H9 (cell line): Measurements from ENCODE around the gene ARHGAP26. TPM values are rescaled to one million over a fixed set of nuclear protein-coding genes. Genes with fewer than 3 reads are reported as not detected.

Experiments
- DNase-seq: peaks from one replicate; pipeline ENCODE4 v3.0.0-alpha.2; 2017
- H2AFZ ChIP-seq: one replicate; pipeline ENCODE4 v1.6.1; 2013; ENCODE audit warnings: mild to moderate bottlenecking, low read length, control low read depth, moderate library complexity
- H2AK5ac ChIP-seq: 2 replicates; pipeline ENCODE4 v1.6.1; 2013; ENCODE audit warnings: low read length, control low read depth, mixed read lengths; ENCODE audit not compliant: insufficient read length
- H2BK120ac ChIP-seq: one replicate; pipeline ENCODE4 v1.6.1; 2013; ENCODE audit warnings: low read depth, mild to moderate bottlenecking, low read length, control low read depth, inconsistent platforms; ENCODE audit not compliant: poor library complexity, severe bottlenecking
- H2BK12ac ChIP-seq: 2 replicates; pipeline ENCODE4 v1.6.1; 2013; ENCODE audit warnings: low read length, control low read depth, mixed read lengths, low read depth; ENCODE audit not compliant: insufficient read length
- H2BK15ac ChIP-seq: 2 replicates; pipeline ENCODE4 v1.6.1; 2013; ENCODE audit warnings: low read depth, low read length, control low read depth
- H2BK20ac ChIP-seq: one replicate; pipeline ENCODE4 v1.6.1; 2013; ENCODE audit warnings: low read depth, mild to moderate bottlenecking, low read length, control low read depth, inconsistent platforms; ENCODE audit not compliant: poor library complexity, severe bottlenecking
- H2BK5ac ChIP-seq: 2 replicates; pipeline ENCODE4 v1.6.1; 2013; ENCODE audit warnings: low read length, control low read depth, mixed read lengths; ENCODE audit not compliant: insufficient read length
- H3K14ac ChIP-seq: 2 replicates; pipeline ENCODE4 v1.6.1; 2013; ENCODE audit warnings: low read length, control low read depth; ENCODE audit not compliant: insufficient read depth
- H3K18ac ChIP-seq: 2 replicates; pipeline ENCODE4 v1.6.1; 2013; ENCODE audit warnings: low read depth, mild to moderate bottlenecking, mixed read lengths, low read length, control low read depth; ENCODE audit not compliant: insufficient read length
- H3K23ac ChIP-seq: 2 replicates; pipeline ENCODE4 v1.6.1; 2013; ENCODE audit warnings: low read length, control low read depth, mixed read lengths, low read depth; ENCODE audit not compliant: insufficient read length
- H3K23me2 ChIP-seq: 2 replicates; pipeline ENCODE4 v1.6.1; 2013; ENCODE audit warnings: low read depth, mild to moderate bottlenecking, mixed read lengths, low read length, control low read depth; ENCODE audit not compliant: insufficient read length, poor library complexity, severe bottlenecking
- H3K27ac ChIP-seq: 2 replicates; pipeline ENCODE4 v1.5.1; 2013; ENCODE audit warnings: low read length, control low read depth, mixed read lengths, low read depth; ENCODE audit not compliant: insufficient read length
- H3K27me3 ChIP-seq: 2 replicates; pipeline ENCODE4 v1.6.1; 2013; ENCODE audit warnings: low read length, control low read depth, inconsistent platforms; ENCODE audit not compliant: insufficient read depth
- H3K4ac ChIP-seq: 2 replicates; pipeline ENCODE4 v1.6.1; 2013; ENCODE audit warnings: low read depth, mild to moderate bottlenecking, control low read depth, inconsistent platforms, low read length, moderate library complexity
- H3K4me1 ChIP-seq: 2 replicates; pipeline ENCODE4 v1.6.1; 2013; ENCODE audit warnings: low read length, control low read depth, inconsistent platforms; ENCODE audit not compliant: insufficient read depth
- H3K4me2 ChIP-seq: 2 replicates; pipeline ENCODE4 v1.6.1; 2013; ENCODE audit warnings: low read length, control low read depth, mixed read lengths; ENCODE audit not compliant: insufficient read length, insufficient read depth
- H3K56ac ChIP-seq: 2 replicates; pipeline ENCODE4 v1.6.1; 2013; ENCODE audit warnings: low read depth, mild to moderate bottlenecking, mixed read lengths, low read length, control low read depth; ENCODE audit not compliant: insufficient read length
- H3K79me1 ChIP-seq: 2 replicates; pipeline ENCODE4 v1.6.1; 2013; ENCODE audit warnings: low read depth, mild to moderate bottlenecking, moderate library complexity, low read length, control low read depth, inconsistent platforms; ENCODE audit not compliant: insufficient read depth, poor library complexity, severe bottlenecking
- H3K79me2 ChIP-seq: 2 replicates; pipeline ENCODE4 v1.6.1; 2013; ENCODE audit warnings: low read length, control low read depth, inconsistent platforms; ENCODE audit not compliant: insufficient read depth
- H3K9ac ChIP-seq: 2 replicates; pipeline ENCODE4 v1.6.1; 2013; ENCODE audit warnings: low read length, control low read depth, mixed read lengths; ENCODE audit not compliant: insufficient read length; ENCODE audit errors: extremely low read depth
- H3K9me3 ChIP-seq: one replicate; pipeline ENCODE4 v1.6.1; 2013; ENCODE audit warnings: low read depth, low read length, inconsistent platforms; ENCODE audit not compliant: control insufficient read depth
- H3T11ph ChIP-seq: one replicate; pipeline ENCODE4 v1.6.1; 2013; ENCODE audit warnings: mild to moderate bottlenecking, low read length, control low read depth, inconsistent platforms
- H4K20me1 ChIP-seq: one replicate; pipeline ENCODE4 v1.6.1; 2013; ENCODE audit not compliant: control insufficient read depth, insufficient read length, insufficient read depth
- H4K5ac ChIP-seq: 2 replicates; pipeline ENCODE4 v1.6.1; 2013; ENCODE audit warnings: low read depth, mild to moderate bottlenecking, mixed read lengths, low read length, control low read depth; ENCODE audit not compliant: insufficient read length
- H4K8ac ChIP-seq: replicated peaks from 2 replicates; pipeline ENCODE4 v1.6.1; 2013; ENCODE audit warnings: low read length, control low read depth, mixed read lengths, low read depth; ENCODE audit not compliant: insufficient read length
- H4K91ac ChIP-seq: 2 replicates; pipeline ENCODE4 v1.6.1; 2013; ENCODE audit warnings: low read depth, mild to moderate bottlenecking, moderate library complexity, mixed read lengths, low read length, control low read depth; ENCODE audit not compliant: insufficient read length
- H3K27ac Mint-ChIP-seq, 3 experiments: 2 replicates in 2 of 3; 3 replicates in 1 of 3; pipeline ENCODE4 v1.8.0; 2020 to 2021; ENCODE audit warnings: mixed read lengths in 3 of 3, mild to moderate bottlenecking in 1 of 3, moderate library complexity in 1 of 3
- H3K27me3 Mint-ChIP-seq: 2 replicates; pipeline ENCODE4 v1.8.0; 2021; ENCODE audit warnings: low read depth, mild to moderate bottlenecking, moderate library complexity, mixed read lengths
- H3K36me3 Mint-ChIP-seq, 3 experiments: 2 replicates in 2 of 3; 3 replicates in 1 of 3; pipeline ENCODE4 v1.8.0; 2020 to 2021; ENCODE audit warnings: low read depth in 3 of 3, mixed read lengths in 3 of 3; ENCODE audit not compliant: insufficient read depth in 1 of 3
- H3K4me1 Mint-ChIP-seq, 2 experiments: 2 replicates each; pipeline ENCODE4 v1.8.0; 2020; ENCODE audit warnings: mixed read lengths in 2 of 2
- H3K4me3 Mint-ChIP-seq, 2 experiments: 2 replicates in 1 of 2; 3 replicates in 1 of 2; pipeline ENCODE4 v1.8.0; 2020 to 2021; ENCODE audit warnings: mild to moderate bottlenecking in 2 of 2, mixed read lengths in 2 of 2, moderate library complexity in 1 of 2
- H3K9me3 Mint-ChIP-seq, 2 experiments: 2 replicates in 1 of 2; 3 replicates in 1 of 2; pipeline ENCODE4 v1.8.0; 2020; ENCODE audit warnings: mild to moderate bottlenecking in 2 of 2, mixed read lengths in 2 of 2, moderate library complexity in 1 of 2
- WGBS: extraction: QIAGEN DNeasy Blood & Tissue Kit; methylation state at CpG from one replicate; pipeline ENCODE4 v1.1.7; 2013; ENCODE audit warnings: missing lambda C conversion rate, low lambda C conversion rate, mixed read lengths; ENCODE audit not compliant: insufficient read length; ENCODE audit errors: extremely low coverage; 5-methylcytosine and 5-hydroxymethylcytosine counted together
- total RNA-seq: library from RNA; stranded (reverse); gene quantifications from 2 replicates; pipeline ENCODE4 v1.2.1, GENCODE V29; 2021
- TF ChIP-seq, protein P1 (sequence below): fragments of 200-600 bp; sonication (generic); conservative IDR thresholded peaks from 3 replicates; pipeline ENCODE4 v1.8.0; 2021; ENCODE audit warnings: antibody characterized with exemption, mild to moderate bottlenecking

The ARHGAP26 gene
- total RNA-seq, 1 experiment from 2014 or later: 13.8 TPM

- no peak overlapping the region for H3K18ac ChIP-seq
- H3K4me2 ChIP-seq: no peak overlapping the region
- no peaks in the 10 kb centered on the region for H3K27me3 Mint-ChIP-seq
- H3T11ph ChIP-seq: no peak overlapping the region
- no peaks in the 10 kb centered on the region for H3K79me2 ChIP-seq
- TF ChIP-seq, protein P1, sequence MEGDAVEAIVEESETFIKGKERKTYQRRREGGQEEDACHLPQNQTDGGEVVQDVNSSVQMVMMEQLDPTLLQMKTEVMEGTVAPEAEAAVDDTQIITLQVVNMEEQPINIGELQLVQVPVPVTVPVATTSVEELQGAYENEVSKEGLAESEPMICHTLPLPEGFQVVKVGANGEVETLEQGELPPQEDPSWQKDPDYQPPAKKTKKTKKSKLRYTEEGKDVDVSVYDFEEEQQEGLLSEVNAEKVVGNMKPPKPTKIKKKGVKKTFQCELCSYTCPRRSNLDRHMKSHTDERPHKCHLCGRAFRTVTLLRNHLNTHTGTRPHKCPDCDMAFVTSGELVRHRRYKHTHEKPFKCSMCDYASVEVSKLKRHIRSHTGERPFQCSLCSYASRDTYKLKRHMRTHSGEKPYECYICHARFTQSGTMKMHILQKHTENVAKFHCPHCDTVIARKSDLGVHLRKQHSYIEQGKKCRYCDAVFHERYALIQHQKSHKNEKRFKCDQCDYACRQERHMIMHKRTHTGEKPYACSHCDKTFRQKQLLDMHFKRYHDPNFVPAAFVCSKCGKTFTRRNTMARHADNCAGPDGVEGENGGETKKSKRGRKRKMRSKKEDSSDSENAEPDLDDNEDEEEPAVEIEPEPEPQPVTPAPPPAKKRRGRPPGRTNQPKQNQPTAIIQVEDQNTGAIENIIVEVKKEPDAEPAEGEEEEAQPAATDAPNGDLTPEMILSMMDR: no peak
- H2AK5ac ChIP-seq: no peak overlapping the region
- H4K20me1 ChIP-seq: no peaks in the 10 kb centered on the region
- H3K79me1 ChIP-seq: no peaks in the 10 kb centered on the region
- no peak overlapping the region for H4K91ac ChIP-seq
- no peak overlapping the region for H3K27ac Mint-ChIP-seq
- no peak for DNase-seq
- H3K14ac ChIP-seq: no peak overlapping the region
- H3K23ac ChIP-seq: no peak overlapping the region
- peaks cover 0 to 3% of the 10 kb centered on the region in 2 experiments; a peak in 2 of 4 replicates for H3K4me1 Mint-ChIP-seq
- no peak overlapping the region for H2BK12ac ChIP-seq
- no peak overlapping the region for H3K9ac ChIP-seq
- no peaks in the 10 kb centered on the region for H3K23me2 ChIP-seq
- H3K4ac ChIP-seq: no peak overlapping the region
- peaks cover 8 to 10% (median 8%) of the 10 kb centered on the region in 3 experiments; a peak in 6 of 7 replicates for H3K36me3 Mint-ChIP-seq
- H3K4me1 ChIP-seq: no peaks in the 10 kb centered on the region
- no peak overlapping the region for H2BK15ac ChIP-seq
- H3K27me3 ChIP-seq: no peaks in the 10 kb centered on the region
- H2BK120ac ChIP-seq: no peak overlapping the region
- H4K5ac ChIP-seq: no peak overlapping the region
- WGBS: no CpG with 5 or more reads among the region's 1 CpG
- H3K56ac ChIP-seq: no peak overlapping the region
- no peak overlapping the region for H2BK20ac ChIP-seq
- no peak overlapping the region for H3K4me3 Mint-ChIP-seq
- H3K9me3 ChIP-seq: no peaks in the 10 kb centered on the region
- H2BK5ac ChIP-seq: no peak overlapping the region
- H2AFZ ChIP-seq: no peak overlapping the region
- H3K9me3 Mint-ChIP-seq: peaks cover 8 to 9% of the 10 kb centered on the region in 2 experiments; a peak in 3 of 5 replicates
- no peak overlapping the region for H4K8ac ChIP-seq
- no peak overlapping the region for H3K27ac ChIP-seq
Observed at GRCh38 chr5:143194206-143194605, 424.0 kb downstream of the ARHGAP26 start.
